Stimulated activated CD4-positive, alpha-beta T cell treated with anti-CD3 and anti-CD28 coated beads, Interleukin-4, amount 100 ng/mL, for 24 hours (primary cell): Measurements from ENCODE around the gene AGBL4.
"Not testable (repeated sequence)": the region's sequence is repeated elsewhere in the genome, so short reads cannot be mapped to it uniquely, and the experiment has no call there.

Experiments used
- DNase-seq: peaks from one replicate; pipeline ENCODE4 v3.0.0-alpha.2; 2020

Gene AGBL4

GRCh38 chr1:49298304-49298703, 725.5 kb downstream of the AGBL4 start:
- no peak for DNase-seq

- no peak for DNase-seq
Observed at GRCh38 chr1:49297783-49298182, 726.0 kb downstream of the AGBL4 start.

GRCh38 chr1:49294539-49294938, 729.2 kb downstream of the AGBL4 start:
- no peak for DNase-seq

- DNase-seq, result no peak
Observed at GRCh38 chr1:49293016-49293415, 730.7 kb downstream of the AGBL4 start.

GRCh38 chr1:49257211-49258049, 766.3 kb downstream of the AGBL4 start:
- DNase-seq, result not testable (repeated sequence)

DNA sequence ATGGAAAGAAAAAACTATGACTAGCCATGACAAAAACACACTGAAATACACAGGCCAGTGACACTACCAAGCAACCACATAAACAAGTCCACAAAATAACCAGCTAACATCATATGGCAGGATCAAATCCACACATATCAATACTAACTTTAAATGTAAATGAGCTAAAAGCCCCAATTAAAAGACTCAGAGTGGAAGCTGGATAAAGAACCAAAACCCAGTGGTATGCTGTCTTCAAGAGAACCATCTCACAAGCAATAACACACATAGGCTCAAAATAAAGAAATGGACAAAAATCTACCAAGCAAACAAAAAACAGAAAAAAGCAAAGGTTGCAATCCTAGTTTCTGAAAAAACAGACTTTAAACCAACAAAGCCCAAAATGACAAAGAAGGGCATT, 770.8 kb downstream of the AGBL4 start:
- no peak for DNase-seq

DNA sequence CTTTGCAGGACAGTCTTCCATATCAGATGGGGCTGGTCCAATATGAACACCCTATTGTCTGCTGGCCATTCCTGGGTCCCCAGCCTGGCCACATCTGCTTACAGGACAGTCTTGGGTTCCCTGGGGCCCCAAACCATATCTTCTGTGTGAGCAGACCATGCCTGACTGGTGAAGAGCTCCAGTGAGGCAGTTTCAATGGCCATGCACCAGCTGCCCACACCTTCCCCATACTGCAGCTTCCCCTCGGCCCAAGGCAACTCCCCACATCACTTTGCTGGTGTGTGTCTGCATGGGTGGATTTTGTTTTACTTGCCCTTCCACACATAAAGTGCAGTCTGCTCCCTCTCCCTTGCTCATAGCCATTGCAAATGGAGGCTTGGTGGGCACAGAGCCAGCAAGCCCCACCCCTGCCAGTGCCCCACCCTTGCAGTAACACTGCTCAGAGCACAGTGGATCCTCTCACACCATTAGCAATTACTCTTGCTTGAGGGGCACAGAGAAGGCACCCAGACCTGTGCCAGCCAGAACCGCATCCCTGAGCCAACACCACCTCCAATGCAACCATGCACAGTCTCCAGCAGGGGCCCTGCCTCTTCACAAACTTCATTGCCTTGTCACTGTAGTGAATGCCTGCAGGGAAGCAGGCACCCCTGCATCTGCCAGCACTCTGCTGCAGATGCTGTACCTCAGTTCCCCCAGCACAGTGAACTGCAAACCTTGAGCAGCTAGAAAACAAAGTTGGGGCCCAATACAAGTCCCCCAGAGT, 772.6 kb downstream of the AGBL4 start:
- no peak for DNase-seq

- DNase-seq, result no peak
Observed at GRCh38 chr1:49240709-49241221, 783.0 kb downstream of the AGBL4 start.

- no peak for DNase-seq
Observed at GRCh38 chr1:49234988-49235387, 788.8 kb downstream of the AGBL4 start.

DNA sequence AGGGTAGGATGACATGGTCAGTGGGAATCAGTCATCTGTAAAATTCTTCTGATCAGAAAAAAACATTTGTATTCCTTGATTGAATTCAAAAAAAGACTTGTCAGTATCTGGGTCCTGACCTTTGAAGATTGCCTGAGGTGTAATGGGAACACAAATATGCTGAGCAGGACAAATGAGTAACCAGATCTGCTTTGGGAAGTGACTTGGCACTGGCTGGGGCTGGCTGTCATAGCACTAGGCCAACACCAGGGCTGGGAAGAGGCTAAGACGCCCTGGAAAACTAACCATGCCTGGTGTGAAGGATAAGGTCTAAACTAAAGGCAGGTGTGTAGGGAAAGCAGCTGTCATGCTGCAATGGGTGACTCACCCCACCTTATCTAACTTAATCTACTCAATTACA, 794.2 kb downstream of the AGBL4 start:
- no peak for DNase-seq

- no peak for DNase-seq
Observed at GRCh38 chr1:49226758-49227157, 797.0 kb downstream of the AGBL4 start.

GRCh38 chr1:49225464-49225863, 798.3 kb downstream of the AGBL4 start:
- no peak for DNase-seq

GRCh38 chr1:49213301-49213700, 810.5 kb downstream of the AGBL4 start:
- no peak for DNase-seq

DNA sequence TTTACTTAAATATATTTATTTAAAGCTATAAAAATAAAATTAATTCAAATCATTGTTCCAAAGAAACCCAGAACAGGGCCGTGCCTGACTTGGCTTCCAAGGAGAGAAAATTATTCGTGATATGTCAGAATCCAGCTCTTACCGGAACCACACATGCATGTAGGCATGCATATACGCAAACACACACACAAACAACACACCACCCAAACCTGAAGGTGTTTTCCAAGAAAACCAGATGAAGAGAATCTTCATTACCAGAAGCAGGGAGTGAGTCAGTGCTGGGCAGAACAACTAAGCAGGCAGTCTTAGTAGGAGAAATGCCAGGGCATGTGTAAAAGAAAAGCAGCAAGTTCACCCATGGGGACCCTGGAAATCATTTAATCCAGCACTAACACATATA, 815.0 kb downstream of the AGBL4 start:
- DNase-seq, result no peak

DNA sequence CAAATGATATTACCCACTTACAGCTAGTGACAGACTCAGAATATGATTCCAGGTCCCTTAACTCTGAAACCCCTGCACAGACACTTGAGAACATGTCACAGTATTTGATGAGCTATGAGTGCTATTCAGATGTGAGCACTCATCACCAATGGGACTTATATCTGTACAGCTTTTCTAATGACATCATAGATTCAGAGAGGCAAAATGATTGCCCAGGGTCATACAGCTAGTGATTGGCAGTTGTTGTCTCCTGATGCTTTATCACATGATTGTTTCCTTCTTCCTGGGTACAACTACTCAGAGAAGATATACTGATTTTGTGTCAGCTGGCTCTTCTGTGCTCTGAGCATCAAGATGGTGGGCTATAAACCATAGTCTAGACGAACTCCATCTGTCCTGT, 819.0 kb downstream of the AGBL4 start:
- DNase-seq, result no peak

- DNase-seq, result no peak
Observed at GRCh38 chr1:49200738-49201137, 823.0 kb downstream of the AGBL4 start.

GRCh38 chr1:49199564-49199963, 824.2 kb downstream of the AGBL4 start:
- DNase-seq, result no peak

- no peak for DNase-seq
Observed at GRCh38 chr1:49197081-49197480, 826.7 kb downstream of the AGBL4 start.

GRCh38 chr1:49190138-49190537, 833.6 kb downstream of the AGBL4 start:
- DNase-seq, result no peak

- DNase-seq, result no peak
Observed at GRCh38 chr1:49187056-49187455, 836.7 kb downstream of the AGBL4 start.

GRCh38 chr1:49185450-49185980, 838.2 kb downstream of the AGBL4 start:
- no peak for DNase-seq

GRCh38 chr1:49183489-49183888, 840.3 kb downstream of the AGBL4 start:
- DNase-seq, result no peak

GRCh38 chr1:49181033-49181432, 842.7 kb downstream of the AGBL4 start:
- no peak for DNase-seq
